Ovary (tissue), 9 donors: Measurements from ENCODE around the gene MDC1. TPM values are rescaled to one million over a fixed set of nuclear protein-coding genes. Genes with fewer than 3 reads are reported as not detected.
"Not testable (repeated sequence)": the region's sequence is repeated elsewhere in the genome, so short reads cannot be mapped to it uniquely, and the experiment has no call there.

Experiments
- DNase-seq, 5 donors: peaks; one replicate each; pipeline ENCODE4 v3.0.0-alpha.2; 2019 to 2020
- H3K27ac ChIP-seq, 2 donors: fragments of 200-600 bp; one replicate each; pipeline versions ENCODE4 v1.5.1 to v1.8.0; 2019 to 2022
- H3K27me3 ChIP-seq: fragments of 200-600 bp; one replicate; pipeline ENCODE4 v1.8.0; 2022
- H3K36me3 ChIP-seq: fragments of 200-600 bp; sonication (generic); one replicate; pipeline ENCODE4 v1.5.1; 2019
- H3K4me1 ChIP-seq: one replicate; pipeline ENCODE4 v1.8.1; 2013; ENCODE audit warnings: mild to moderate bottlenecking, moderate library complexity; ENCODE audit not compliant: insufficient read depth
- H3K4me3 ChIP-seq: fragments of 200-600 bp; sonication (generic); one replicate; pipeline ENCODE4 v1.5.1; 2017
- H3K9me3 ChIP-seq, 2 donors: fragments of 200-600 bp in 1 of 2; sonication (generic) in 1 of 2; one replicate each; pipeline versions ENCODE4 v1.5.1 to v1.8.1; 2013 to 2019; ENCODE audit warnings: mild to moderate bottlenecking in 1 of 2, moderate library complexity in 1 of 2
- CTCF ChIP-seq, 3 donors: fragments of 450-650 bp in 2 of 3; fragments of 200-600 bp in 1 of 3; IDR thresholded peaks; one replicate each; pipeline versions ENCODE4 v1.5.1 to v1.8.0; 2016 to 2022; ENCODE audit warnings: antibody characterized with exemption in 3 of 3, mild to moderate bottlenecking in 1 of 3
- EP300 ChIP-seq: sonication (generic); formaldehyde crosslinking; IDR thresholded peaks from one replicate; pipeline ENCODE4 v1.6.1; 2017; ENCODE audit warnings: antibody characterized with exemption
- POLR2A ChIP-seq: fragments of 450-650 bp; IDR thresholded peaks from one replicate; pipeline ENCODE4 v1.6.1; 2017; ENCODE audit warnings: antibody characterized with exemption, mild to moderate bottlenecking, moderate library complexity
- WGBS, 3 donors: extraction: QIAGEN DNeasy Blood & Tissue Kit in 1 of 3; methylation state at CpG; one replicate each; pipeline versions ENCODE4 v1.1.5 to v1.1.7; 2013 to 2017; 5-methylcytosine and 5-hydroxymethylcytosine counted together
- intact Hi-C, 4 donors: fragments of 100-400 bp; cut with DNase I; formaldehyde crosslinking; loops; one replicate each; pipeline versions ENCODE4 v1.11.0 to v1.15.1; 2022 to 2023
- polyA plus RNA-seq, 2 donors: library from polyadenylated mRNA; stranded (reverse); fragments of 200-250 nt in 1 of 2; fragments of 350-450 nt in 1 of 2; fragmentation: Illumina TruSeq in 1 of 2; extraction: RNeasy Lipid Tissue Mini Kit (QIAGEN cat#74804) in 1 of 2; gene quantifications; one replicate each; pipeline ENCODE4 v1.2.3, GENCODE V29; 2013 to 2014
- total RNA-seq, 7 donors: library from RNA; depleted of rRNA in 2 of 7; stranded (reverse); fragments of >200 nt in 2 of 7; fragmentation: NEBNext Ultra II Directional in 3 of 7; extraction: Animal tissue kit (Norgen Biotek cat#: 25700) in 3 of 7; gene quantifications; one replicate each; pipeline versions ENCODE4 v1.1.0 to v1.2.4, GENCODE V29; 2016 to 2023
- donor health status: DM: no; HTN: no; CAD: no; lungs with moderate emphysema.
- donor health status: DM: no; HTN: no; CAD: no.
- donor health status: Bipolar disorder and iron deficiency.
- donor health status: DM: yes; HTN: yes; CAD: no.
- donor health status: DM: no; HTN: no; CAD: no.
- donor health status: DM: yes; HTN: yes; CAD: no.

Gene MDC1
- total and polyA plus RNA-seq, 9 donors: 13.1 to 62.5 (median 39.2) TPM

GRCh38 chr6:30722280-30723112 lies 5.4 kb upstream of the MDC1 start:
- 8 to 14% (median 9%) methylated on average over 27 of the region's 27 CpGs for WGBS, 3 donors
- Histone ChIP-seq H3K4me1 (peaks cover 2% of the 10 kb centered on the region), H3K27me3 (no peaks in the 10 kb centered on the region), H3K27ac (peak overlapping the region in 1 of 2 donors; percentile 85), H3K4me3 (peak overlapping the region; percentile 89), H3K36me3 (no peaks in the 10 kb centered on the region), H3K9me3 (no peaks in the 10 kb centered on the region)
- intact Hi-C loops: loop anchor here (1.0 to 2.0 kb wide), 3 partner anchors 42 to 44 kb away; no protein-coding TSS in a partner anchor
- peak; percentile 66 to 90 (median 86) for DNase-seq
- TF ChIP-seq POLR2A (peak; percentile 24), CTCF (IDR thresholded peaks at IDR 0.05) (peak; percentile 92 to 96 (median 94)), EP300 (no peak)

DNA sequence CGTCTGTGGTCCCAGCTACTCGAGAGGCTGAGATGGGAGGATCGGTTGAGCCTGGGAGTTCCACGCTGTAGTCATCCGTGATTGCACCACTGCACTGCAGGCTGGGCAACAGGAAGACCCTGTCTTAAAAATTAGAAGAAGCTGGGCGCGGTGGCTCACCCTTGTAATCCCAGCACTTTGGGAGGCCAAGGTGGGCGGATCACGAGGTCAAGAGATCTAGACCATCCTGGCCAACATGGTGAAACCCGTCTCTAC lies 4.9 kb upstream of the MDC1 start:
- DNase-seq: peak in 2 of 5 donors; percentile 24 to 63
- H3K9me3 ChIP-seq, H3K4me1 ChIP-seq, H3K36me3 ChIP-seq, H3K27me3 ChIP-seq: not testable (repeated sequence)
- peak overlapping the region; percentile 85 to 94 for H3K27ac ChIP-seq
- WGBS, 3 donors: 3 to 7% (median 5%) methylated on average over 10 of the region's 10 CpGs
- intact Hi-C loops: loop anchor here (1.0 to 2.0 kb wide), 3 partner anchors 41 to 43 kb away; no protein-coding TSS in a partner anchor
- peak overlapping the region; percentile 89 for H3K4me3 ChIP-seq

GRCh38 chr6:30721198-30722024 lies 4.3 kb upstream of the MDC1 start:
- Histone ChIP-seq H3K27me3 (no peaks in the 10 kb centered on the region), H3K9me3 (no peaks in the 10 kb centered on the region), H3K36me3 (no peaks in the 10 kb centered on the region), H3K4me1 (peaks cover 2% of the 10 kb centered on the region), H3K4me3 (peak overlapping the region; percentile 89), H3K27ac (peak overlapping the region; percentile 85 to 94)
- DNase-seq: peak; percentile 91 to 97 (median 93)
- TF ChIP-seq EP300 (no peak), POLR2A (no peak), CTCF (IDR thresholded peaks at IDR 0.05) (peak; percentile 33 to 77 (median 41))
- intact Hi-C loops: loop anchor here (1.0 to 2.0 kb wide), 4 partner anchors 35 to 43 kb away; partner anchors contain the start of gene PPP1R18 (in 3 of the 4)
- WGBS, 3 donors: 1 to 2% (median 1%) methylated on average over 57 to 71 of the region's 71 CpGs

DNA sequence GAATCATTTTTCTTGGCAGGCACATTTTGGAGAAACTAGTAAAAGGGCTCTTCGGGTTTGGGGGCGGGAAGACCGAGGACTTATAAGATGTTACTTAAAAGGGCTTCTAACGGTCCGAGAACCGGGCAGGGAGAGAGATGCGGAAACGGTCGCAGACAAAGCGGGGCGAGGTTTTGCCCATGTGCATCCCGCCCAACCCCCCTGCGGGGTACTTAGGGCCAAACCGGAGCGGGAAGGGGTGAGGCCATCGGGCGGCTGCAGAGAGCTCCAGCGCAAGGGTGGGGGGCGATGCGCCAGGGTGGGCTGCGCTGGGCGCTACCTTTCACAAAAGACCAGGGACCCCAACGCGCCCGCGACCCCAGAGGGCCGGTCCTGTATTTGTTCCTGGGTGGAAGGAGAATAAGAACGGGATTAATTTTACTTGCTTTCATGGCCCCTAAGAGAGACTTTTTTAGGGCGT lies 3.7 kb upstream of the MDC1 start:
- Histone ChIP-seq H3K27me3 (no peaks in the 10 kb centered on the region), H3K36me3 (no peaks in the 10 kb centered on the region), H3K9me3 (no peaks in the 10 kb centered on the region), H3K27ac (peak overlapping the region; percentile 31 to 94), H3K4me1 (peaks cover 2% of the 10 kb centered on the region), H3K4me3 (peak overlapping the region; percentile 89)
- peak; percentile 77 to 85 (median 81) for DNase-seq
- TF ChIP-seq EP300 (no peak), CTCF (IDR thresholded peaks at IDR 0.05) (no peak), POLR2A (peak; percentile 28)
- 0 to 1% (median 0%) methylated on average over 29 of the region's 29 CpGs for WGBS, 3 donors
- intact Hi-C loops: loop anchor here in 3 of 4 donors (2.0 kb wide), 1 partner anchor 34 kb away; the partner anchor contains the start of gene PPP1R18 (in 3 of the 3)
